Measurements from ENCODE around the gene GOLGA6L2.
"Not testable (repeated sequence)": the region's sequence is repeated elsewhere in the genome, so short reads cannot be mapped to it uniquely, and the experiment has no call there.

GOLGA6L2 gene

DNA sequence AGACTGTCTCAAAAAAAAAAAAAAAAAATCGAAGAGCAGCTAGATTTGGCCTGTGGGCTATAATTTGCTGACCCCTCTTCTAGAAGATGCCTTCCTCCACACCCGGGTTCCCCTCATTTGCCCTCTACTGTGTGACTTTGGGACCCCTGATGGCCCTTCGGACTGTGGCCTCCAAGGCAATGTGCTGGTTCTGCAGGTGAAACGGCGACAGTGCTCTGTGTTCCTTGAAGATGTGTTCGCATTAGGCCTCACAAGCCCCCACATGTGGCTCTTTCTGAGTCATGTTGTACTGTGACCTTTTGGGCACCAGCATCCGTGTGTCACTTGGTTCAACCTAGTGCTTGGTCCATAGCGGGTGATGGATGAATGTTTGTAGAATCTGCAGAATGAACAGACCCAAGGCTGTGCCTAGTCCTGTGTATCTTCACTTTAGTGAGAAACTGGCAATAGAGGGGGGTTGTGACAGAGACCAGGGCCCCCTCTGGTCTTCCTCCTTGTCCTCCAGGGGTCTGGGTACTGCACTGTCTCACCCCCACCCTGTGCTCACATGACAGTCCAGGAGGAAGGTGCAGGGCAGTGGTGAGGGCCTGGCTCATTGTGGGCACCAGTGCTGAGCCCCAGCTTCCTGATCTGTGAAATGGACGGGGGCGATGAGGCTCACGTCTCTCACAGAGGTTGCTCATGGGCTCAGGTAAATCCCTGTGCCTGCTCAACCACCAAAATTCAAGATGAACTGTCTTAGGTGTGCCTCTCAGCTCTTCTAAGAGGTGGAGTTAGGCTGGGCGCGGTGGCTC, 22.7 kb downstream of the GOLGA6L2 start:
- DNase-seq = no peak

DNA sequence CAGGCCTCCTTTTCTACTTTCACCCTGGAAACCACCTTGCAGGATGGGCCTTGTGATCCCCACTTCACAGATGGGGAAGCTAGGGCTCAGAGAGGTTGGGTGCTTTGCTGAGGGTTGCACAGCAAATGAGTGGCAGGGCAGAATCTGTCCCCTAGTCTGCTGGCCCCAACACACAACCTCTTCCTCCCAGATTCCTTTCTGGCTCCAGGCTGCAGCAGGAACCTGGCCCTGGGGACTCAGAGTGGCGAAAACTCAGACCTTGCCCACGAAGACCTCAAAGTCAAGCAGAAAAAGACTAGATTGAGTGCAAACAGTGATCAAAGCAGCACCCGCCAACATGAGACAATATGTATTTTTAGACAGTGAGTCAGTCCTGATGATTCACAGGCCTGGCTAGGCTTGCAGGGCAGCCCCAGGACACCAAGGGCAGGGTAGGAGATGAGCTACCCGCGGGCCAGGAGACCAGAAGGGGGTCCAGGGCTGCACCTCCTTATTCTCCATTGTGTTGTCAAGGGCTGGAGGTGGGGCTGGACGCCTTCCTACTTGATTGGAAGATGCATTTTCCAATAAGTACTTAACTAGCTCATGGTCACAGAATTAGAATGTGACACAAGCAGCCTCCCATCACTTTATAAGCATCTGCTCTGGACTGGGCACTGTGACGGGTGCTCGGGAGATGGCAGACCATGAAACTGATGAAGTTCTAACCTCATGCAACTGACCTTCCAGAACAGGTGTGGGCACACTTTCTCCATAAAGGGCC, 23.9 kb downstream of the GOLGA6L2 start:
- no peak for DNase-seq

DNA sequence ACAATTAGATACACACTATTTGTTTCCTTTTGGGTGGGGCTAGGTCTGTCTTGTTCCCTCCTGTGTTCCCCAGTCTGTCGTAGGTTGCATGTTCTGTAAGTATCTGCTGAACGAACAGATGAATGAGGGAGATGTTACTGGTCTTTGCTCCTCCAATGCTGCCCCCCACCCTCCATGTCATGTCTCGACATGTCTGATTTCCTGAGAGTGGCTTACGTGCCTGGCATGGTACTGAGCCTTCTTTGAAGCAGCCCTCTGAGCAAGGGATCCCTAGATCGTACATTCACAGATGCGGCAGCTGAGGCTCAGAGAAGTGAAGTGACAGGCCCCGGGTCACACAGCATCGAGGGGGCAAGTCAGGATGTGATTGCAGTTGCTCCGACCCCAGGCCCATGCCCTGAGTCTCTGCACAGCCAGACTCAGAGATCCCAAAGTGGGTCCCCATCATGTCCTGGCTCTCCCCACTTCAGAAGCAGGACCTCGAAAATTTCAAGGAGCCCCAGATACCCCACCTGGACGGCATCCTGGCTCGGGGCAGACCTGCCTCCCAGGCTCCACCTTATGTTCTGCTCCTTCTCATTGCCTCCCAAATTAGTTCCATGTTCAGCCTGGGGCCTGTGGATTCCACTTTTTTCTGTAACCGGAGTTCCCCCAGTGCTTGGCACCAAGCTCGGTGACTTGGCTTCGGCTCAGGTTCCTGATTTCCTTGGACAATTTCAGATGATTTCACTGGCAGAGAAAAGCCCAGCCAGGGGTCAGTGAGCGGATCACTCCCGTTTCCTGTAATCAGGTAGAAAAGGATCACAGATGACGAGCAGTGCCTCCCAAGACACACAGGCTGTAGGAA, 24.7 kb downstream of the GOLGA6L2 start:
- no peak for DNase-seq

DNA sequence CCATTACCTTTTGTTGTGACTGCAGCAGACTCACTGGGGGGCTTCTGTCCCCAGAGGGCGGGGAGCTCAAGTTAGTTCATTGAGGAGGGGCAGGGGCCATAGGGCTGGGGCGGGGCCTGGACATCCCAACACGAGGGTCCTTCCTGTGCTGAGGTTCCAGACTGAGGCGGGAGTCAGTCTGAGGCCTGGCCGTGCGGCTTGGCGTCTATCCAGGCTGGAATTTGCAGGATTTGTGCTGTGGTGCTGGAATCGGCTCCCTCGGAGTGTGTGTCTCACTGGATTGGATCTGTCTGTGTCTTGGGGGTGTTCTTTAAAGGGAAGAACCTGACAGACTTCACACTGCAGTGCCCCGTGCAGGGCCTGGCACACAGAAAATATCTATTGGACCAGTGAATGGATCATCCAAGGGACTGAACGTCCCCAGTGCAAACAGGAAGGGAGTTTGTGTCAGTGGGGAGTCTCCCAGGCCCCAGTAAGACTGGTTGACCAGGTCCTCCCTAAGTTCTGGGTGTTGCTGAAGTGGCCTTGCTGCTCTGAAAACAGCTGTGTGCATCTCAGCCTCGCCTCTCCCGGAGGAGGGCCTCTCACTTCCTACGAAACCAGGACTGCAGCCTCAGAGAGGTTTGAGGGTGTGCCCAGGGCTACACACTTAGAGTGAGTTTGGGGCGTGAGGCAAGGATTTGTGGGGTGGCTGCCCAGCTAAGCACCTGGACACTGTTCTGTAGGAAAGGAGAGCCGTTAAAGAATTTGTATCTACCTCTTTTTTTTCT, 26.1 kb downstream of the GOLGA6L2 start:
- DNase-seq = no peak

DNA sequence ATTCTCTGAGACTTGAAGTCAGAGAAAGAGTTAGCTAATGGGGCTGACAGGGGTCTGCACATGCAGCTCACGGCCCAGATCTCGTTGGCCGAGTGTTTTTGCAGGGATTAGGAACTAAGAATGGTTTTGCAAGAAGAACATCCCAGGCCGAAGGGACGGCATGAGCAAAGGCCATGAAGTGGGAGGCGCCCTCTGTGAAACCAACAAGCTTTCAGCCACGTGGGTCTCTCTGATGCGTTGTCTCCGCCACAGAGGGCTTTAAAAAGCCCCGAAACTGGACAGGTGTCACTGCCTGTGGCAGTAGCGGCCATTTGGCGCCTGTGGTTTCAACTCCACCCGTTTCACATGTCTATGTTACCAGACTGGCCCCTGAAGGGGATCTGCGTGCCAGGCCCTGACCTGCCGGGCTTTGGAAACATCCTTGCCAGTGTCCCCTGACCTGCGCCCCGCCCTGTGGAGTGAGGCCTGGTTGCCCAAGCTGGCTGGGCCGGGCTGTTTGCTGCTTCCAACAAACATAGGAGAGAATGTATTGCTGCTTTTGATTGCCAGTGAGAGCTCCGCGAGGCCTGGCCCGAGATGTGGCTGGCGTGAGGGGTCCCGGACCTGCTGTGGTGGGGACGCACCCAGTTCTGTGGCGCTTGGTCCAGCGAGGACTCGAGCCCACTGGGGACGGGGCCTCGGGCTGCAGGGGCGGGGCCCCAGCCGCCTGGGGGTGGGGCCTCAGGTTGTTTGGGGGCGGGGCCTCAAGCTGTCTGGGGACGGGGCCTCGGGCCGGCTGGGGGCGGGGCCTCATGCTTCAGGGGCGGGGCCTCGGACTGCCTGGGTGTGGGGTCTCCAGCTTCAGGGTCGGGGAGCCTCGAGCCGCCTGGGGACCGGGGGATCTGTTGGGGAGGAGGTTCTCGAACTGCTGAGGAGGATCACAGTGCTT, 30.4 kb downstream of the GOLGA6L2 start:
- DNase-seq = no peak

DNA sequence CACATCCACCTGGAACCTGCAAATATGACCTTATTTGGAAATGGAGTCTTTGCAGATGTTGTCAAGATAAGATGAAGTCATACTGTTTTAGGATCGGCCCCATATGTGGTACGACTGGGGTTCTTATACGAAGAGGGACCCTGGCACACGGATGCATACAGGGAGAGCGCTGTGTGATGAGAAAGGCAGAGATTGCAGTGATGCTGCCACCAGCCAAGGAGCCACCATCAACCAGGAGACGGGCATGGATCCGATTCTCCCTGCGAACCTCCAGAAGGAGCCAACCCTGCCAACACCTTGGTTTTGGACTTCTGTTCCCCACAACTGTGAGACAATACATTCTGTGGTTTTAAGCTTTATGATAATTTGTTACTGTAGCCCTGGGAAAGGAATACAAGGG, 31.2 kb downstream of the GOLGA6L2 start:
- not testable (repeated sequence) for DNase-seq

DNA sequence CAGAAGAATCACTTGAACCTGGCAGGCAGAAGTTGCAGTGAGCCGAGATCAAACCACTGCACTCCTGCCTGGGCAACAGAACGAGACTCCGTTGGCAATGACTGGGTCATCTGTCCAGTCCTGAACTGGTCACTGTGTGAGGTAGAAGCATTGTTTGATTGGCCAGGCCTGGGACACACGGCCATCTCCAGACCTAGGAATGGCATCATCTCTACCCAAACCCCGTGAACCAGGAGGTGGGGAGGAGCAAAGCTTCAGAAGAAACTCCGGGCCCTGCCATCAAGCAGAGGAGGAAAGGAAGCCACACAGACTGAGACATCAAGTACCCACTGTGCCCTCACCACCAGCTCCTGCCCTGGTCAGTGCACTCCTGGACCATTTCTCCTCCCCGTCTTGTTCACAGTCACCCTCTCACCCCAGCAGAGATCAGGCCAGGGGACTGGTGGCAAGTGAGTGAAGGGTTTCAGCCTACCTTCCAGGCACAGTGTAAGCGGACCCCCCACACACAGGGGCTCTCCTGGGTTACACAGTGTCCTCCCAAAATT, 31.6 kb downstream of the GOLGA6L2 start:
- no peak for DNase-seq

DNA sequence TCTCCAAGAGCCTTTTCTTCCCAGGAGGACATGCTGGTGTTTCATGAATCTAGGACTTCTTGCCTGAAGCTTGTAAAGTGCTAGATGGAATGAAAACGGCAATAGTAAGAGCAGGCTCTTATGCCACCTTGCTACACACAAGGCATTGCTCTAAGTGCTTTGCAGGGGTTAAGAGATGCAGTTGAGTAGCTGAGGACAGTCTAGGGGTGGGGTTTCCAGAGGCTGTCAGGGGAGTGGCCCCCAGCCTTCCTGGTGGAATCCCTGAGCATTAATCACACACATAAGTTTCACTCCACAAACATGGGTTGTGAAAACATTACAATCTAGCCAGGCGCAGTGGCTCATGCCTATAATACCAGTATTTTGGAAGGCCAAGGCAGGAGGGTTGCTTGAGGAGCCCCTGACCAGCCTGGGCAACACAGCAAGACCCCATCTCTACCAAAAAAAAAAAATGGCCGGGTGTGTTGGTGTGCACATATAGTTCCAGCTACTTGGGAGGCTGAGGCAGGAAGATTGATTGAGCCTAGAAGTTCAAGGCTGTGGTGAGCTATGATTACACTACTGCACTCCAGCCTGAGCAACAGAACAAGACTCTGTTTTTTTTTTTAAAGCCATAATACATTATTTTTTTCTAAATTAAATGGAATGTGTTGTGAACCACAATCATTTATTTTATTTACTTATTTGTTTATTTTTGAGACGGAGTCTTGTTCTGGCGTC, 34.0 kb downstream of the GOLGA6L2 start:
- DNase-seq = not testable (repeated sequence)

DNA sequence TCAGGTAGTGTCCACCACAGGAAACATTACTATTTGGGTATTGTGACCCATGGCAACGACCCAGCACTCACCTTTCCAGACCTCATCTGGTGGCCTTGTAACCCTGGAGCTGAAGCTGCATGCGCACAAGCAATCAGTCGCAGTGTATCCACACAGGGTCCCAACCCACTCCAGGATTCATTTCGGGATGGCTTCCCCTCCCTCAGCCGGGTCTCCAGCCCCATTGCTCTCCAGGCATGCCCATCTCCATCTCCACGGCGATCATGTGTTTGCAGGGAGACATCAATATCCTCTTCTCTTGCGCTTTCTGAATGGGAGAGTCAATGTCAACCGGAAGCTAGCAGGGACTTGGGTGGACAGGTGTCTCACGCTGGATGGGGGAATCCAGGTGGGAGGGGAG, 35.2 kb downstream of the GOLGA6L2 start:
- DNase-seq = no peak

DNA sequence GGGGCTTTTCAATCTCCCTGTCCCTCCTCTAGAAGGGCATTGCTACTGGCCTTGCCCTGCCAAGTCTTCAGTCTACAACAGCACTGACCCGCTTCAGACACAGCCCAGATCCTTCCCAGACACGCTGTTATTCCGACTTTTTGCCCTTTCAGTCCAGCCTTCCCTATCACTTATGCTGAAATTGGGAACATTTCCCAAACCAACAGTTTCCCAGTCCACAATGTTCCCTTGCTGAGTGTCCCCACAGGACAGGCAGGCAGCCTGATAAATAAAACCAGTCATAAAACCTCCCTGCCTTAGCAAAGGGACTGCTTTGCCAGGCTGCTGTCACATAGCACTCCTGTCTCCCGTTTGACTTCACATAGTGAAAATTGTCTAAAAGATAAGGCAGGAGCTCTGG, 43.5 kb downstream of the GOLGA6L2 start:
- no peak for DNase-seq

DNA sequence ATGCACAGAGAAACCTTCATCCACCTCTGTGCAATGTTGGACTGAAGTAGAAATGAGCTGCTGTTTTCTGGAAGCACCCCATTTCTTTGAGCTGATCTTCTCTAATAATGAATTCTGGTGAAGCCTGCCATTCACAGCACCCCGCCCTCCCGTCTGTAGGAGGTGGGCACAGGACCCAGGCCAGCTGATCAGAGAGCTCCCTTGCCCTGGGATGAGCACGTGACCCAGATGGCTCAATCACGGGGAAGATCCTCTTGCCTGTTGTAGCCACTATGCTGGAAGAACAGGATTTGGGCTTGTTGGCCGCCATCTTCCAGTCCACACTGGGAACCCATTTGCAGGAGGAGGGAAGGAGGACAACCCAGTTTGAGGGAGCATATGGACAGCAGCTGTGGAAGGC, 44.5 kb downstream of the GOLGA6L2 start:
- no peak for DNase-seq

DNA sequence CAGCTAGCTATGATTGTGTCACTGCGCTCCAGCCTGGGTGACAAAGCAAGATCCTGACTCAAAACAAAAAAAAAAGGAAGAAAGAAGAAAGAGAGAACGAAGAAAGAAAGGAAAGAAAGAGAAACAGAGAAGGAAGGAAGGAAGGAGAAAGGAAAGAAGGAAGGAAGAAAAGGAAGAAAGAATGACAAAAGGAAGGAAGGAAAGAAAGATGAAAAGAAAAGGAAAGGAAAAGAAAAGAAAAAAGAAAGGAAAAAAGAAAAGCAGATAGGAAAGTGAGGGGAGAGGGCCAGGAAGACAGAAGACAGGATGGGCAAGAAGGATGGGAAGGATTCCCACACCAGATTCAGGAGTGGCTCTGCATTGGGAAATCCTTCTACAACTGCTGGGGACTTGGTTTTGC, 44.9 kb downstream of the GOLGA6L2 start:
- no peak for DNase-seq

DNA sequence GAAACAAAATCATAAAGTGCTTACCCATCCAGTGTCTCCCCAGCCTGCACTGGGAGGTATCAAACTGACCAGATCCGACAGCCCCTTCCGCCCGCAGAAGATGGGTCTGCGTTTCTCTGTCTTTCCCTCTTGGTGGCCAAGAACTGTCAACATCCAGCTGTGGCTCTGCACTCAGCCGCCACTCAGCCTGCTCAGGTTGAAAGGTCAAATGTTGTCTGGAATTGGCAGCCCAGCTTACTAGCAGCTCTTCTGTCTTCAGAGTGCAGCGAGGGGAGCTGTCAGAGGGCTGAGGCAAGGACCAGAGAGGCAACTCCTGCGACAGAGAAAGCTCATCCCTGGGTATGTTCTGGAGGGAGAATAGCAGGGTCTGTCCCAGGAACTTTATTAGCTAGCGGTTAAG, 45.4 kb downstream of the GOLGA6L2 start:
- DNase-seq = no peak

DNA sequence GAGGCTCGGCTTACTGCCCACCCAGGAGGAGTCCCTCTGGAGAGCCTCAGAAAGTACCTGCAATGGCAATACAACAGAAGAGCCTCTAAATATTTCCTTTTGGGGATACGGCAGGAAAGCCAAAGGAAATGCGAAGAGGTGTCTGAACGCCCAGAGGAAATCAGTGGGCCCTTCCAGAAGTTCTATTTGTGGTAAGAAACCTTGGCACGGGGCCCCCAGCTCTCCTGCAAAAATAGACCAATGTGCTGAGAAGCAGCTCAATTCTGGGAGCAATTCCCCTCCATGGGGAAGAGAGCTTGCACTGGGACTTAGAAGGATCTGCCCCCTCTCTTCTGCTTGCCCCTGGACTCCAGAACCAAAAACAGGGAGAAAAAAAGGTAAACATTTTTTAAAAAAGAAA, 47.8 kb downstream of the GOLGA6L2 start:
- not testable (repeated sequence) for DNase-seq

DNA sequence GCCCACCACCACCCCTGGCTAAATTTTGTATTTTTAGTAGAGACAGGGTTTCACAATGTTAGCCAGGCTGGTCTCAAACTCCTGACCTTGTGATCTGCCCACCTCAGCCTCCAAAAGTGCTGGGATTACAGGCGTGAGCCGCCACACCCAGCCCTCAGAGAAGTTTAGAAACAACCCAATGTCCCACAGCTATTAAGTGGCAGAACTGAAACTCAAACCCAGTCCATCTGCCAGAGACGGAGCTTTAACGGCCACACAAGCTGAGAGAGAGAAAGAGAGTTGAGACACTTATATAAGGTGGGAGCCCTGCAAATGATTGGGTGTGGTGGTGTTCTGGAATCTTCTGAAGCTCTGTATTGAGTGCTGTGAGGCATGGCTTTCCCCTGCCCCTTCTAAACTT, 48.7 kb downstream of the GOLGA6L2 start:
- not testable (repeated sequence) for DNase-seq

DNA sequence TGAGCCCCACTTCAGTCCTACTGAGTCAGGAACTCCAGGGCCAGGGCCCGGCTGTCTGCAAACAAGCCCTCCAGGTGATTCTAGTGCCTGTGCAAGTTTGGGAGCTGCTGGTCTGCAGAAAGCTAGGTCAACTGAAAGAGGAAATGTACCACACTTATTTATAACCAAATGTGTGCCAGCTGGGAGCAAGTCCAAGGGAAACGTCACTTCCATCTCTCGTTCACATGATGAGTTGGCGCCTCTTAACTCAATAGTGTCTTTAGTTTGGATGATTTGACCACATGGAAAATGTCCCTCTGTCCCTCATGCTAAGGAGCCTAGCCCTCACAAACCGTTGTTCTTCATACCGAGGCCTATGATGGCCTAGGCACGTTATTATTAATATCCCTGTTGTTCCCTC, 49.3 kb downstream of the GOLGA6L2 start:
- DNase-seq = no peak

DNA sequence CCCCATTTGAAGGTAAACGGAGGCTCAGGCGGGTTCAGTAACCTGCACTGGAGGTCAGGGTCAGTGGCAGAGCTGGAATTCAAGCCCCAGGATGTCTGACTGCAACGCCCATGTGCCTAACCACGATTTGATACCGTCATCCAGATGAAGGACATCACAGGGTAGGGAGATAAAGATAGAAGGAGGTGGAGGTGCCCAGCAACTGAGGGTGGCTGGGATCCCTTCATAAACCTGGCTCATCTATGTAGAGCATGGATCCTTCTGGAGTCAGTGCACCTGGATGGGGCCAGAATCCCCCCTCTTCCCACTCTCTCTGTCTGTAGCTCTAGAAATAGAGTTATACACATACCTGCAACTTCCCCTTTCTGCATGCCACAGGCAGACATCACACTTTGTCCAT, 51.2 kb downstream of the GOLGA6L2 start:
- DNase-seq = no peak

DNA sequence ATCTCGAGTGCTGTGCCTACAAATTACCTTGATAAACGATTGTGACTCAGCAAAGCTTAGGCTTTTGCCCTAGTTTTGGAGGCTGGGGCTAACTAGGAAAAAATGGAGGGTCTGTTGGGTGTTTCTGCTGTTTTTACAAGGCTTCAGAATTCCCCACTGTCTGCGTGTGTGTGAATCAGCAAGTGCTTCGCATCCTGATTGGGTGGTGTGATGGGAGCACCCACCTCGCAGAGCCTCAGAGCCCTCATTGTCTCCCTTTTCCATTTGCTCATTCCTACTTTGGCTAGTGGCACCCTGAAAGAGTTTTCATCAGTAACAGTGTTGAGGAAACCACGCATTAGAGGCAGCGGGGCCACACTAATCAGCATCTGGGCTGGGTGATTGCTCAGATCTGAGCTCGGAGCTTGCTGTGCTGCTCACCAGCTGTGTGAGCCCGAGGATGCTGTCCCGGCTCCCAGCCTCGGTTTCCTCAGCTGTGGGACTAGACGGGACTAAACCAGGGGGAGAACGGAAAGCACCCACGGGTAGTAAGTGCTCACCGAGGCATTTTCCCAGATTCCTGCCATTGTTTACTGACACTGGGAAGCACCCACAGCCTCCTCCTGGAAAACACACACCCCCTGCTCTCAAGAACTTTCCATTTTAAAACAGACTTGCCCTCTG, 51.9 kb downstream of the GOLGA6L2 start:
- no peak for DNase-seq

All from GDM1 (cell line).